H1 (cell line): ENCODE measurements around the gene SLC12A5. TPM values are rescaled to one million over a fixed set of nuclear protein-coding genes. Genes with fewer than 3 reads are reported as not detected.

Experiments
- CTCF ChIA-PET: fragments of 300-600 bp; sonication (Branson Sonifier 250); formaldehyde crosslinking; loops from one replicate; lab custom pipeline; 2021; ENCODE audit not compliant: partially characterized antibody; lab: Charles Lee
- POLR2A ChIA-PET: fragments of 300-600 bp; sonication (Branson Sonifier 250); formaldehyde crosslinking; loops from one replicate; lab custom pipeline; 2021; ENCODE audit warnings: inconsistent platforms; ENCODE audit not compliant: partially characterized antibody; lab: Charles Lee
- DNase-seq, 2 experiments: peaks; one replicate each; pipeline versions ENCODE4 v3.0.0 to v3.0.0-alpha.2; 2010 to 2022; ENCODE audit warnings: low spot score in 2 of 2, low read depth in 1 of 2, mixed read lengths in 1 of 2
- FAIRE-seq: peaks from 2 replicates; lab custom pipeline; 2011; peaks lifted over from hg19 to GRCh38; lab: Jason Lieb, UNC
- H2AFZ ChIP-seq: 2 replicates; pipeline ENCODE4 v1.8.1; 2012; ENCODE audit warnings: low read length, inconsistent platforms
- H2AK5ac ChIP-seq: 2 replicates; pipeline ENCODE4 v1.6.1; 2013; ENCODE audit warnings: low read depth, low read length
- H2BK120ac ChIP-seq: replicated peaks from 2 replicates; pipeline ENCODE3; 2013; ENCODE audit warnings: low read depth, low read length, inconsistent platforms
- H2BK12ac ChIP-seq: 2 replicates; pipeline ENCODE4 v1.6.1; 2013; ENCODE audit warnings: low read depth, low read length
- H2BK15ac ChIP-seq: 2 replicates; pipeline ENCODE4 v1.6.1; 2013; ENCODE audit warnings: low read length
- H2BK20ac ChIP-seq: 2 replicates; pipeline ENCODE4 v1.6.1; 2013; ENCODE audit warnings: low read length
- H2BK5ac ChIP-seq: 2 replicates; pipeline ENCODE4 v1.6.1; 2013; ENCODE audit warnings: low read depth, low read length
- H3K14ac ChIP-seq: 2 replicates; pipeline ENCODE4 v1.6.1; 2013; ENCODE audit warnings: inconsistent platforms; ENCODE audit not compliant: insufficient read length
- H3K18ac ChIP-seq: 2 replicates; pipeline ENCODE4 v1.6.1; 2013; ENCODE audit warnings: low read length; ENCODE audit errors: extremely low read depth
- H3K23ac ChIP-seq: 2 replicates; pipeline ENCODE4 v1.6.1; 2013; ENCODE audit warnings: inconsistent platforms; ENCODE audit not compliant: insufficient read length
- H3K23me2 ChIP-seq: 2 replicates; pipeline ENCODE4 v1.6.1; 2013; ENCODE audit warnings: low read depth, low read length
- H3K27ac ChIP-seq: 2 replicates; pipeline ENCODE4 v1.6.1; 2011; ENCODE audit warnings: low read depth, low read length, inconsistent platforms
- H3K27me3 ChIP-seq, 4 experiments: replicated peaks in 1 of 4; 1 replicate in 1 of 4; 2 replicates in 3 of 4; pipeline versions ENCODE4 v1.6.1 to v1.8.1; 2011 to 2013; ENCODE audit warnings: low read length in 3 of 4, mild to moderate bottlenecking in 3 of 4, inconsistent platforms in 2 of 4, mixed read lengths in 2 of 4, moderate library complexity in 1 of 4; ENCODE audit not compliant: control insufficient read depth in 3 of 4, insufficient read depth in 3 of 4; ENCODE audit errors: extremely low read depth in 1 of 4
- H3K36me3 ChIP-seq, 4 experiments: 2 replicates each; pipeline versions ENCODE4 v1.6.1 to v1.8.1; 2011 to 2013; ENCODE audit warnings: mild to moderate bottlenecking in 4 of 4, low read length in 3 of 4, moderate library complexity in 2 of 4, control low read depth in 1 of 4, inconsistent platforms in 1 of 4; ENCODE audit not compliant: insufficient read depth in 4 of 4, control insufficient read depth in 2 of 4
- H3K4ac ChIP-seq: replicated peaks from 2 replicates; pipeline ENCODE3; 2013; ENCODE audit warnings: low read length, low read depth, mixed read lengths, inconsistent platforms; ENCODE audit not compliant: insufficient read length
- H3K4me1 ChIP-seq, 4 experiments: replicated peaks in 1 of 4; 1 replicate in 1 of 4; 2 replicates in 3 of 4; pipeline versions ENCODE4 v1.6.1 to v1.8.1; 2011 to 2013; ENCODE audit warnings: low read length in 3 of 4, inconsistent platforms in 2 of 4, mixed read lengths in 1 of 4; ENCODE audit not compliant: insufficient read depth in 4 of 4, control insufficient read depth in 3 of 4
- H3K4me2 ChIP-seq, 2 experiments: 2 replicates each; pipeline versions ENCODE4 v1.6.1 to v1.8.1; 2011 to 2013; ENCODE audit warnings: low read depth in 2 of 2, low read length in 2 of 2, control low read depth in 1 of 2, inconsistent platforms in 1 of 2, mild to moderate bottlenecking in 1 of 2; ENCODE audit not compliant: insufficient read depth in 1 of 2
- H3K4me3 ChIP-seq, 4 experiments: fragments of 200-600, 300-600 bp in 1 of 4; sonication (generic), shearing (Covaris generic), sonication (Bioruptor Twin) in 1 of 4; 2 replicates each; pipeline versions ENCODE4 v1.5.1 to v1.8.1; 2011 to 2016; ENCODE audit warnings: low read length in 4 of 4, low read depth in 3 of 4, control low read depth in 2 of 4, inconsistent platforms in 2 of 4, mild to moderate bottlenecking in 2 of 4, mixed read lengths in 1 of 4, moderate library complexity in 1 of 4; ENCODE audit not compliant: insufficient read depth in 2 of 4; ENCODE audit errors: extremely low read depth in 1 of 4
- H3K56ac ChIP-seq: replicated peaks from 2 replicates; pipeline ENCODE3; 2013; ENCODE audit warnings: low read depth, mild to moderate bottlenecking, mixed read lengths, low read length, inconsistent platforms; ENCODE audit not compliant: insufficient read length
- H3K79me1 ChIP-seq: 2 replicates; pipeline ENCODE4 v1.6.1; 2013; ENCODE audit warnings: low read depth, low read length, control low read depth
- H3K79me2 ChIP-seq, 2 experiments: 2 replicates each; pipeline versions ENCODE4 v1.6.1 to v1.8.1; 2012 to 2013; ENCODE audit warnings: low read length in 2 of 2, mild to moderate bottlenecking in 2 of 2, inconsistent platforms in 1 of 2; ENCODE audit not compliant: insufficient read depth in 2 of 2, control insufficient read depth in 1 of 2
- H3K9ac ChIP-seq, 4 experiments: replicated peaks in 1 of 4; 1 replicate in 1 of 4; 2 replicates in 3 of 4; pipeline versions ENCODE4 v1.6.1 to v1.8.1; 2011 to 2013; ENCODE audit warnings: low read depth in 3 of 4, low read length in 3 of 4, control low read depth in 2 of 4, mild to moderate bottlenecking in 2 of 4, moderate library complexity in 2 of 4, inconsistent platforms in 1 of 4; ENCODE audit errors: extremely low read depth in 1 of 4
- H3K9me3 ChIP-seq, 2 experiments: 2 replicates each; pipeline versions ENCODE4 v1.6.1 to v1.8.1; 2012 to 2013; ENCODE audit warnings: mild to moderate bottlenecking in 2 of 2, moderate library complexity in 2 of 2, control low read depth in 1 of 2, inconsistent platforms in 1 of 2, low read depth in 1 of 2, low read length in 1 of 2, mixed read lengths in 1 of 2; ENCODE audit not compliant: insufficient read depth in 2 of 2
- H4K20me1 ChIP-seq, 2 experiments: replicated peaks in 1 of 2; 2 replicates each; pipeline versions ENCODE3 to v1.8.1; 2011 to 2013; ENCODE audit warnings: inconsistent platforms in 2 of 2, low read length in 2 of 2, mild to moderate bottlenecking in 1 of 2; ENCODE audit not compliant: insufficient read depth in 2 of 2, control insufficient read depth in 1 of 2
- H4K5ac ChIP-seq: 2 replicates; pipeline ENCODE4 v1.6.1; 2013; ENCODE audit warnings: low read length, low read depth, mixed read lengths, inconsistent platforms; ENCODE audit not compliant: insufficient read length
- H4K8ac ChIP-seq: 2 replicates; pipeline ENCODE4 v1.8.0; 2013; ENCODE audit warnings: mild to moderate bottlenecking, moderate library complexity, low read length, inconsistent platforms; ENCODE audit not compliant: insufficient read depth; ENCODE audit errors: extremely low read depth
- H4K91ac ChIP-seq: replicated peaks from 2 replicates; pipeline ENCODE3; 2013; ENCODE audit warnings: low read length, mixed read lengths, inconsistent platforms; ENCODE audit not compliant: insufficient read length
- EP300 ChIP-seq, 2 experiments: IDR thresholded peaks; 1 replicate in 1 of 2; 2 replicates in 1 of 2; pipeline ENCODE4 v1.6.1; 2011 to 2012; ENCODE audit warnings: low read depth in 2 of 2, low read length in 2 of 2, mild to moderate bottlenecking in 2 of 2, borderline replicate concordance in 1 of 2, inconsistent platforms in 1 of 2, moderate library complexity in 1 of 2
- GABPA ChIP-seq: IDR thresholded peaks from 2 replicates; pipeline ENCODE4 v1.6.1; 2011; ENCODE audit warnings: mild to moderate bottlenecking, low read length, moderate library complexity, borderline replicate concordance; ENCODE audit not compliant: insufficient read depth
- NRF1 ChIP-seq: IDR thresholded peaks from 2 replicates; pipeline ENCODE4 v1.6.1; 2011; ENCODE audit warnings: mild to moderate bottlenecking, low read depth, low read length, improper control_type of control experiment
- POLR2A ChIP-seq, 2 experiments: IDR thresholded peaks; 1 replicate in 1 of 2; 2 replicates in 1 of 2; pipeline ENCODE4 v1.6.1; 2011; ENCODE audit warnings: low read depth in 2 of 2, low read length in 2 of 2, mild to moderate bottlenecking in 2 of 2; ENCODE audit errors: control extremely low read depth in 1 of 2
- POU5F1 ChIP-seq: IDR thresholded peaks from 2 replicates; pipeline ENCODE4 v1.6.1; 2011; ENCODE audit warnings: low read depth, mild to moderate bottlenecking, low read length, moderate library complexity
- SIX5 ChIP-seq: IDR thresholded peaks from 2 replicates; pipeline ENCODE4 v1.6.1; 2011; ENCODE audit warnings: mild to moderate bottlenecking, low read depth, low read length
- SP1 ChIP-seq: IDR thresholded peaks from 2 replicates; pipeline ENCODE4 v1.6.1; 2011; ENCODE audit warnings: low read depth, low read length
- SRF ChIP-seq: IDR thresholded peaks from 2 replicates; pipeline ENCODE4 v1.6.1; 2011; ENCODE audit warnings: mild to moderate bottlenecking, low read depth, low read length, moderate library complexity
- ZNF274 ChIP-seq: IDR thresholded peaks from 2 replicates; pipeline ENCODE4 v1.7.0; 2012; ENCODE audit warnings: low read length, borderline replicate concordance; ENCODE audit errors: extremely low read depth
- WGBS, 2 experiments: shearing (Covaris generic) in 1 of 2; methylation state at CpG; one replicate each; pipeline versions ENCODE4 v1.1.6 to v1.1.7; 2013 to 2015; ENCODE audit warnings: low lambda C conversion rate in 2 of 2, mixed read lengths in 2 of 2, inconsistent platforms in 1 of 2, low coverage in 1 of 2, missing lambda C conversion rate in 1 of 2; ENCODE audit not compliant: insufficient replicate concordance in 2 of 2, insufficient coverage in 1 of 2, insufficient read length in 1 of 2; ENCODE audit errors: extremely low coverage in 1 of 2, missing lambda C conversion rate in 1 of 2; 5-methylcytosine and 5-hydroxymethylcytosine counted together
- polyA plus RNA-seq, 7 experiments: library from polyadenylated mRNA; depleted of rRNA in 3 of 7; stranded (reverse) in 5 of 7; unstranded in 2 of 7; fragments of >200 nt in 5 of 7; fragments of 200-250 nt in 2 of 7; gene quantifications; 1 replicate in 5 of 7; 2 replicates in 1 of 7; 4 replicates in 1 of 7; pipeline versions ENCODE4 v1.2.1 to v1.2.3, GENCODE V29; 2011 to 2013; ENCODE audit warnings: missing spikeins in 2 of 7, mixed read lengths in 2 of 7
- total RNA-seq: library from RNA; stranded (reverse); fragmentation: NEBNext Ultra II Directional; extraction: Animal tissue kit (Norgen Biotek cat#: 25700); gene quantifications from 2 replicates; pipeline ENCODE4 v1.2.1, GENCODE V29; 2021
- TF ChIP-seq, protein P1 (sequence below): IDR thresholded peaks from 2 replicates; pipeline ENCODE4 v1.6.1; 2011; ENCODE audit warnings: low read length, improper control_type of control experiment

SLC12A5 gene
- total and polyA plus RNA-seq, 2 of the 8 experiments (the other 6 are each of a cell fraction or from before 2014, with no cell fraction given) = 1.9 to 7.3 TPM

DNA sequence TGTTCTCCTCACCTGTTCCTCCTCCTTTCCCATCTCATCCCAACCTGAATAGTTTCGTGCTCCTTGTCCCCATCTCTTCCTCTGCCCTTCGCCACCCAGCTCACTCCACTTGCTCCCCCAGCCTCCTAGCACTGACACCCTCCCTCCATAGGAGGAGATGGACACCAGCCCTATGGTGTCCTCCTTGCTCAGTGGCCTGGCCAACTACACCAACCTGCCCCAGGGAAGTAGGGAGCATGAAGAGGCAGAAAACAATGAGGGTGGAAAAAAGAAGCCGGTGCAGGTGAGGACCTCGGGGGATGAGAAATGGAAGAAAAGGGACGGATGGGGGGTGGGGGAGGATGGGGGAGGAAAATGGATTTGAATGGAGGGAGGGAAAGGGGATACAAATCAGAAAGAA lies 6.2 kb downstream of the SLC12A5 start:
- H3K56ac ChIP-seq = no peak overlapping the region
- no peak overlapping the region for H3K4ac ChIP-seq
- H2AFZ ChIP-seq = no peak overlapping the region
- H3K23ac ChIP-seq = no peak overlapping the region
- FAIRE-seq = no peak
- H3K79me2 ChIP-seq = no peaks in the 10 kb centered on the region
- no peak overlapping the region for H4K8ac ChIP-seq
- CTCF ChIA-PET = interaction anchor here (1.3 to 8.5 kb wide), 5 partner anchors 13 to 22 kb away, joined by 4 to 60 read pairs (median 4); no protein-coding TSS in a partner anchor
- H3K14ac ChIP-seq = no peak overlapping the region
- H2BK12ac ChIP-seq = no peak overlapping the region
- peaks cover 6 to 12% of the 10 kb centered on the region in 2 experiments for H4K20me1 ChIP-seq
- no peak overlapping the region for H4K91ac ChIP-seq
- H3K9me3 ChIP-seq = no peaks in the 10 kb centered on the region
- H3K4me2 ChIP-seq = no peak overlapping the region
- no peak overlapping the region for H3K4me3 ChIP-seq
- no peak overlapping the region for H2BK20ac ChIP-seq
- H3K27me3 ChIP-seq = peaks cover 28 to 61% (median 51%) of the 10 kb centered on the region in 4 experiments
- H2BK15ac ChIP-seq = 0 out of 2 replicates have a peak overlapping the region, but pooled peaks have one; percentile 11
- H3K23me2 ChIP-seq = peaks cover 3% of the 10 kb centered on the region; the same call in 1 of the 2 replicates
- no peak overlapping the region for H3K27ac ChIP-seq
- no peak for DNase-seq
- H3K18ac ChIP-seq = no peak overlapping the region
- no peak overlapping the region for H2BK120ac ChIP-seq
- no peak for TF ChIP-seq SP1
- TF ChIP-seq POU5F1 = no peak
- TF ChIP-seq, protein P1, sequence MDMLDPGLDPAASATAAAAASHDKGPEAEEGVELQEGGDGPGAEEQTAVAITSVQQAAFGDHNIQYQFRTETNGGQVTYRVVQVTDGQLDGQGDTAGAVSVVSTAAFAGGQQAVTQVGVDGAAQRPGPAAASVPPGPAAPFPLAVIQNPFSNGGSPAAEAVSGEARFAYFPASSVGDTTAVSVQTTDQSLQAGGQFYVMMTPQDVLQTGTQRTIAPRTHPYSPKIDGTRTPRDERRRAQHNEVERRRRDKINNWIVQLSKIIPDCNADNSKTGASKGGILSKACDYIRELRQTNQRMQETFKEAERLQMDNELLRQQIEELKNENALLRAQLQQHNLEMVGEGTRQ = no peak
- no peak for TF ChIP-seq SIX5
- no peak for TF ChIP-seq EP300 (IDR thresholded peaks at IDR 0.05; ENCODE audit: borderline replicate concordance in 1 of 2, low read depth in 2 of 2, low read length in 2 of 2)
- no peak for TF ChIP-seq SRF
- TF ChIP-seq ZNF274 = no peak
- TF ChIP-seq POLR2A (IDR thresholded peaks at IDR 0.05; ENCODE audit: control extremely low read depth in 1 of 2, low read depth in 2 of 2, low read length in 2 of 2) = no peak
- no peak for TF ChIP-seq NRF1
- no peak for TF ChIP-seq GABPA
- H3K9ac ChIP-seq = no peak overlapping the region
- H3K79me1 ChIP-seq = no peaks in the 10 kb centered on the region
- no peaks in the 10 kb centered on the region for H3K36me3 ChIP-seq
- WGBS, 2 experiments = 87 to 100% methylated on average over 1 to 4 of the region's 5 CpGs
- H2BK5ac ChIP-seq = no peak overlapping the region; the same call in 1 of the 2 replicates
- no peak overlapping the region for H2AK5ac ChIP-seq
- H3K4me1 ChIP-seq = peaks cover 0 to 13% (median 10%) of the 10 kb centered on the region in 4 experiments; a peak in 6 of 7 replicates
- POLR2A ChIA-PET = no interaction called here
- H4K5ac ChIP-seq = no peak overlapping the region
